Left lung (tissue), 10 donors: ENCODE results near the gene ZNF25. TPM values are rescaled to one million over a fixed set of nuclear protein-coding genes. Genes with fewer than 3 reads are reported as not detected.
"Not testable (repeated sequence)": the region's sequence is repeated elsewhere in the genome, so short reads cannot be mapped to it uniquely, and the experiment has no call there.

Experiments
- ATAC-seq: fragments of 200-7000 bp; cut with Tn5 transposase; one replicate; pipeline ENCODE4 v1.9.1; 2020; ENCODE audit warnings: moderate library complexity
- DNase-seq, 4 donors: peaks; one replicate each; pipeline ENCODE4 v3.0.0-alpha.2; 2013 to 2020
- H3K27ac ChIP-seq, 2 donors: fragments of 200-600 bp; sonication (generic) in 1 of 2; one replicate each; pipeline versions ENCODE4 v1.5.0 to v1.8.0; 2020 to 2021
- H3K27me3 ChIP-seq, 2 donors: fragments of 200-600 bp; sonication (generic) in 1 of 2; one replicate each; pipeline versions ENCODE4 v1.5.0 to v1.8.0; 2020 to 2021
- H3K36me3 ChIP-seq, 2 donors: fragments of 200-600 bp; sonication (generic) in 1 of 2; one replicate each; pipeline versions ENCODE4 v1.5.0 to v1.8.0; 2020 to 2021
- H3K4me1 ChIP-seq, 2 donors: fragments of 200-600 bp; one replicate each; pipeline ENCODE4 v1.8.0; 2021
- H3K4me3 ChIP-seq, 2 donors: fragments of 200-600 bp; sonication (generic) in 1 of 2; one replicate each; pipeline versions ENCODE4 v1.5.0 to v1.8.0; 2020 to 2021; ENCODE audit warnings: mild to moderate bottlenecking in 1 of 2
- H3K9me3 ChIP-seq, 2 donors: fragments of 200-600 bp; sonication (generic) in 1 of 2; one replicate each; pipeline versions ENCODE4 v1.5.0 to v1.8.0; 2020 to 2021
- intact Hi-C, 2 donors: fragments of 100-400 bp; cut with DNase I; formaldehyde crosslinking; loops; one replicate each; pipeline versions ENCODE4 v1.11.2 to v1.14.2; 2022
- polyA plus RNA-seq, 6 donors: library from polyadenylated mRNA; unstranded; fragments of 120-200 nt; gene quantifications; one replicate each; pipeline ENCODE4 v1.2.1, GENCODE V29; 2013; ENCODE audit not compliant: insufficient read length in 6 of 6
- total RNA-seq, 2 donors: library from RNA; stranded (reverse); fragmentation: NEBNext Ultra II Directional; extraction: Animal tissue kit (Norgen Biotek cat#: 25700); gene quantifications; one replicate each; pipeline ENCODE4 v1.2.1, GENCODE V29; 2021
- TF ChIP-seq, protein P1 (sequence below), 2 donors: fragments of 200-600 bp; sonication (generic) in 1 of 2; IDR thresholded peaks; one replicate each; pipeline versions ENCODE4 v1.5.0 to v1.8.0; 2021; ENCODE audit warnings: antibody characterized with exemption in 2 of 2
- donor health status: DM: no; HTN: yes; CAD: no.
- donor health status: DM: no; HTN: no; CAD: no.

The ZNF25 gene
- total and polyA plus RNA-seq, 8 donors = 8.7 to 19.4 (median 15.7) TPM

DNA sequence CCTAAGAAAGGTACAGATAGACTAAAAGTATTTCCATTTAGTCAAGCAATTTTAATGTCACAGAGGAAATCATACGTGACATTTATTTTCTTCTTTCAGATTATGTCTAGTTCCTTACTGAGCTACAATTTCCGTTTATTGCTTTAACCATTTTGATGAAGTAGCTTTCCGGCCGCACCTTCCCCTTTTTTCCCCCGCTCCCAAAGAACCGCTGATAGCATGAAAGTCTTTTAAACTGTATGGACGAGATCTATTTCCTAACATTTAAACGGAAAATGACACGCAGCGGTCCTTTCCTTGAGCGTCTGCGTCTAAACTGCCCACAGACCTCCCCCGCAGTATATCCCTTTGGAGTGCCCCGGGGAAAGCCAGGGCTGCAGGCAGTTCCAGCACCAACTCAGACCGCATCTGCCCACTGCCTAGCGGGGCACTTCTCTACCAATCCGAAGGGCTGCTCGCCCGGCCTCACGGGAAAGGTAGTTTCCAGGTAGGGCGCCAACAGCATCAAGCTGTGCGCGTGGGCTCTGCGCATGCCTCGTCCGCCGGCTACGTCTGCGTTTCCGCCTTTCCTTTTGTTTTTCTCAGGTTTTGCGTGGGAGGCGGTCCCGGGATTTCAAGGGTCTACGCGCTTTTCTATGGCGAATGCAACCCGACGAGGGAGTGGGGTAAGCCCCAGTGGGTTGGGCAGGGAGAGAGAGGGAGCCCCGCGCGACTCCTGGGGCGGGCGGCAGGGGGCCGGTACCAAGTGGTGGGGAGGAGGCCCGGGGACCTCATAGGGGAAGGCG, 33.9 kb upstream of the ZNF25 start, which contains the start of gene ZNF33A:
Gene ZNF33A, plus strand, starts transcription at position 557 of the 785 bp plus-strand sequence. CDS start 1,667 bp downstream, outside the sequence.
- TF ChIP-seq, protein P1, sequence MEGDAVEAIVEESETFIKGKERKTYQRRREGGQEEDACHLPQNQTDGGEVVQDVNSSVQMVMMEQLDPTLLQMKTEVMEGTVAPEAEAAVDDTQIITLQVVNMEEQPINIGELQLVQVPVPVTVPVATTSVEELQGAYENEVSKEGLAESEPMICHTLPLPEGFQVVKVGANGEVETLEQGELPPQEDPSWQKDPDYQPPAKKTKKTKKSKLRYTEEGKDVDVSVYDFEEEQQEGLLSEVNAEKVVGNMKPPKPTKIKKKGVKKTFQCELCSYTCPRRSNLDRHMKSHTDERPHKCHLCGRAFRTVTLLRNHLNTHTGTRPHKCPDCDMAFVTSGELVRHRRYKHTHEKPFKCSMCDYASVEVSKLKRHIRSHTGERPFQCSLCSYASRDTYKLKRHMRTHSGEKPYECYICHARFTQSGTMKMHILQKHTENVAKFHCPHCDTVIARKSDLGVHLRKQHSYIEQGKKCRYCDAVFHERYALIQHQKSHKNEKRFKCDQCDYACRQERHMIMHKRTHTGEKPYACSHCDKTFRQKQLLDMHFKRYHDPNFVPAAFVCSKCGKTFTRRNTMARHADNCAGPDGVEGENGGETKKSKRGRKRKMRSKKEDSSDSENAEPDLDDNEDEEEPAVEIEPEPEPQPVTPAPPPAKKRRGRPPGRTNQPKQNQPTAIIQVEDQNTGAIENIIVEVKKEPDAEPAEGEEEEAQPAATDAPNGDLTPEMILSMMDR (IDR thresholded peaks at IDR 0.05) = no peak
- peak; percentile 94 for ATAC-seq

DNA sequence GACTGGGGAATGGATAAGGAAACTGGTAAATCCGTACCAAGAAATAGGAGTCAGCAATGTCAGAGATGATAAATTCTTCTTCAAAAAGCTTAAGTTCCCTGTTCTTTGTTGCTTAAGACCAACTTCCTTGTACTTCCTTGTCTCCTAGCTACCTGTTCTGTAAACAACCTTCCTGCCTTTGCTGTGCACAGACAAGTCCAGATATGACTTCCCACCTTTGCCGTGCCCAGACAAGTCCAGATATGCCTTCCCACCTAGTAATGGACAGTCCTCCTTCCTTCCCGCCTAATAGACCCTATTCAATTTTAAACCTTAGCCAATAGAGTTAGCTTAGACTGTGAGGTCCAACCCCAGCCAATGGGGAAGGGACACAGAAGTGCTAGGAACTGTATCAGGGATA, 31.5 kb upstream of the ZNF25 start:
- intact Hi-C loops = no loop called here
- no peaks in the 10 kb centered on the region for H3K9me3 ChIP-seq
- peak overlapping the region in 1 of 2 donors; percentile 100 for H3K27ac ChIP-seq
- H3K27me3 ChIP-seq = no peaks in the 10 kb centered on the region
- ATAC-seq = no peak
- peaks cover 0 to 17% of the 10 kb centered on the region in 2 donors for H3K4me1 ChIP-seq
- no peaks in the 10 kb centered on the region for H3K36me3 ChIP-seq
- no peak overlapping the region for H3K4me3 ChIP-seq
- TF ChIP-seq, protein P1 (IDR thresholded peaks at IDR 0.05) = no peak
- no peak for DNase-seq

More for the DNA sequence above, 33.9 kb upstream of the ZNF25 start, which contains the start of gene ZNF33A:
- Histone ChIP-seq H3K27me3 (no peaks in the 10 kb centered on the region), H3K27ac (peak within 1 kb of the TSS; percentile 100), H3K4me3 (peak within 1 kb of the TSS; percentile 47 to 70), H3K4me1 (peaks cover 0 to 17% of the 10 kb centered on the region in 2 donors), H3K9me3 (no peaks in the 10 kb centered on the region), H3K36me3 (peaks cover 0 to 21% of the 10 kb centered on the region in 2 donors)
- DNase-seq = peak; percentile 82 to 94 (median 94)
- intact Hi-C loops = no loop called here

DNA sequence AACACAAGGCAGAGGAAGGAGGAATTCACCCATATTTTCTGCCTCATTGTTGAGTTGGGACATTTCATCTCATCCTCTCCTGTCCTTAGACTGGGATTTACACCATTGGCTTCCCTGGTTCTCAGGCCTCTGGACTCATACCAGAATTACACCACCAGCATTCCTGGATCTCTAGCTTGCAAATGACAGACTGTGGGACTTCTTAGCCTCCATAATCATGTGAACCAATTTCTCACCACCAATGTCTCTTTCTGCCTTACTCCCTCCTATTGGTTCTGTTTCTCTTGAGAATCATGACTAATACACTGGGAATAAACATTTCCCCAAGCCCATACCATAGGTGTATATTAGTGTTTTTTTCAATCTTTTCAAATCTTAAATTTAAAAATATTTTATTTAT, 31.1 kb upstream of the ZNF25 start:
- Histone ChIP-seq H3K4me3 (no peak overlapping the region), H3K4me1 (peaks cover 0 to 17% of the 10 kb centered on the region in 2 donors), H3K9me3 (no peaks in the 10 kb centered on the region), H3K36me3 (no peaks in the 10 kb centered on the region), H3K27me3 (no peaks in the 10 kb centered on the region), H3K27ac (peak overlapping the region in 1 of 2 donors; percentile 100)
- ATAC-seq = no peak
- intact Hi-C loops = no loop called here
- no peak for DNase-seq
- TF ChIP-seq, protein P1 (IDR thresholded peaks at IDR 0.05) = no peak

DNA sequence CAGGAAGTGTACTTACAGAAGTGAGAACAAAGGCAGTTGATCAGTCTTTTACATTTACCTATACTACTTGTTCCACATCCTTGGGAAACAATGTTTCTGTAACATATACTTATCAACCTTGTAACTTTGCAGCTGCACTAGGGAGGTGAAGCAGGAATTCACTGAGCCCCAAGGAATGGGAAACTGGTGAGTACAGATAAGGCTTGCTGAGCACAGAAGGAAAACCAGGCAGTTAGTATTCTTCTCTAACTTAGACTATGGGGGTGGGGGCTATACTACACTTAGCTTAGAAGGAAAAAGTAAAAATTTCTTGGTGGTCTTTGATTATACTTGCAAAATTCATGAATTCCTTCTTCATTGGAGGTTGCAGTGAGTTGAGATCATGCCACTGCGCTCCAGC, 27.1 kb upstream of the ZNF25 start:
- H3K36me3 ChIP-seq = no peaks in the 10 kb centered on the region
- ATAC-seq = no peak
- no peak for DNase-seq

DNA sequence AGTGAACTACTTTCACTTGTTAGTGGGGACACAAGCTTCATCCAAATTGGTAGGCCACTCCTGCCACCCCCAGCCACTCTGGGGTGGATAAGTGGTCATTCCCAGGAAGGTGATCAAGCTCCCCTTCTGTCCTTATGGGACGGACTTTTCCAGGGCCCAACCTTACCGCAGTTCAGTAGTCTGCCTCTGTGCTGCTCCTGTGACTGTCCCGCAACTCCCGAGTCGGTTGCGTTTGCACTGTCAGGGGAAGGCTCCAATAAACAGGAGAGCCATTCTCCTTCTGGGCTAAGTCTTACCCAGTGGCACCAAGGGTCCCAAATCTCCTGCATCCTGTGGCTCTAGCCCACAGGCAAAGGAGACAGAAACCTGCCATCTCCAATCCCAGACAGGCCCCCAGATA, 26.6 kb upstream of the ZNF25 start:
- ATAC-seq (no peak), DNase-seq (no peak)
- H3K36me3 ChIP-seq = no peaks in the 10 kb centered on the region
- H3K9me3 ChIP-seq = peaks cover 0 to 2% of the 10 kb centered on the region in 2 donors
- TF ChIP-seq, protein P1 (IDR thresholded peaks at IDR 0.05) = no peak
- intact Hi-C loops = no loop called here
- H3K4me3 ChIP-seq = no peak overlapping the region
- H3K27ac ChIP-seq = no peak overlapping the region
- H3K27me3 ChIP-seq = no peaks in the 10 kb centered on the region
- no peaks in the 10 kb centered on the region for H3K4me1 ChIP-seq

More for the DNA sequence above, 27.1 kb upstream of the ZNF25 start:
- Histone ChIP-seq H3K27ac (no peak overlapping the region), H3K27me3 (no peaks in the 10 kb centered on the region), H3K4me3 (no peak overlapping the region), H3K4me1 (no peaks in the 10 kb centered on the region), H3K9me3 (peaks cover 0 to 2% of the 10 kb centered on the region in 2 donors)
- intact Hi-C loops = no loop called here
- TF ChIP-seq, protein P1 (IDR thresholded peaks at IDR 0.05) = no peak

DNA sequence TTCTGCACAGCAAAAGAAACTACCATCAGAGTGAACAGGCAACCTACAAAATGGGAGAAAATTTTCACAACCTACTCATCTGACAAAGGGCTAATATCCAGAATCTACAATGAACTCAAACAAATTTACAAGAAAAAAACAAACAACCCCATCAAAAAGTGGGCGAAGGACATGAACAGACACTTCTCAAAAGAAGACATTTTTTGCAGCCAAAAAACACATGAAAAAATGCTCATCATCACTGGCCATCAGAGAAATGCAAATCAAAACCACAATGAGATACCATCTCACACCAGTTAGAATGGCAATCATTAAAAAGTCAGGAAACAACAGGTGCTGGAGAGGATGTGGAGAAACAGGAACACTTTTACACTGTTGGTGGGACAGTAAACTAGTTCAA, 24.0 kb upstream of the ZNF25 start:
- H3K9me3 ChIP-seq, H3K4me1 ChIP-seq, H3K27me3 ChIP-seq, DNase-seq, intact Hi-C loops, ATAC-seq, H3K4me3 ChIP-seq, H3K36me3 ChIP-seq, H3K27ac ChIP-seq: not testable (repeated sequence)

DNA sequence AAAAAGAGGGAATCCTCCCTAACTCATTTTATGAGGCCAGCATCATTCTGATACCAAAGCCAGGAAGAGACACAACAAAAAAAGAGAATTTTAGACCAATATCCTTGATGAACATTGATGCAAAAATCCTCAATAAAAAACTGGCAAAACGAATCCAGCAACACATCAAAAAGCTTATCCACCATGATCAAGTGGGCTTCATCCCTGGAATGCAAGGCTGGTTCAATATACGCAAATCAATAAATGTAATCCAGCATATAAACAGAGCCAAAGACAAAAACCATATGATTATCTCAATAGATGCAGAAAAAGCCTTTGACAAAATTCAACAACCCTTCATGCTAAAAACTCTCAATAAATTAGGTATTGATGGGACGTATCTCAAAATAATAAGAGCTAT, 22.5 kb upstream of the ZNF25 start:
- H3K27me3 ChIP-seq, H3K27ac ChIP-seq, H3K36me3 ChIP-seq, intact Hi-C loops, H3K4me1 ChIP-seq, H3K9me3 ChIP-seq, H3K4me3 ChIP-seq, ATAC-seq, DNase-seq: not testable (repeated sequence)
